ENCODE results near the gene RBM42. TPM values are rescaled to one million over a fixed set of nuclear protein-coding genes. Genes with fewer than 3 reads are reported as not detected.

The RBM42 gene
- total RNA-seq, 1 experiment from 2014 or later, result 69.9 TPM

- peaks cover 12% of the 10 kb centered on the region; the same call in 1 of the 2 replicates for H3K27me3 ChIP-seq
- H3K4me1 ChIP-seq, result no peaks in the 10 kb centered on the region
- no peak overlapping the region for H3K27ac ChIP-seq
- no peak overlapping the region for H3K4me3 ChIP-seq
- no peaks in the 10 kb centered on the region for H3K36me3 ChIP-seq
- no peak for DNase-seq
- H3K9me3 ChIP-seq (replicated peaks), result no peaks in the 10 kb centered on the region
These were observed 46.8 kb downstream of the RBM42 start for GRCh38 chr19:35675589-35676140.

Other genes with a start within 250 kb of the RBM42 start
- not detected in 2 replicates for gene FFAR2, start 180.8 kb upstream of the RBM42 start, total RNA-seq (2014; rRNA removed; shearing (Covaris generic))
- gene KRTDAP, start 138.6 kb upstream of the RBM42 start, total RNA-seq (2014; rRNA removed; shearing (Covaris generic)), result not detected in 2 replicates
- gene DMKN, start 115.4 kb upstream of the RBM42 start, total RNA-seq (2014; rRNA removed; shearing (Covaris generic)), result not detected in 2 replicates
- not detected in 2 replicates for gene SBSN, start 100.7 kb upstream of the RBM42 start, total RNA-seq (2014; rRNA removed; shearing (Covaris generic))
- gene GAPDHS, start 95.6 kb upstream of the RBM42 start, total RNA-seq (2014; rRNA removed; shearing (Covaris generic)), result not detected in 2 replicates
- gene TMEM147, start 83.4 kb upstream of the RBM42 start, total RNA-seq (2014; rRNA removed; shearing (Covaris generic)), result 110 TPM in 2 replicates
- 0.14 TPM in 1 of 2 replicates, not detected in the other for gene ATP4A, start 65.4 kb upstream of the RBM42 start, total RNA-seq (2014; rRNA removed; shearing (Covaris generic))
- not detected in 2 replicates for gene PMIS2, start 42.9 kb upstream of the RBM42 start, total RNA-seq (2014; rRNA removed; shearing (Covaris generic))
- gene HAUS5, start 16.3 kb upstream of the RBM42 start, total RNA-seq (2014; rRNA removed; shearing (Covaris generic)), result 17.2 and 22.7 TPM in 2 replicates
- 2.4 and 4.1 TPM in 2 replicates for gene ETV2, start 12.7 kb downstream of the RBM42 start, total RNA-seq (2014; rRNA removed; shearing (Covaris generic))
- 436 and 590 TPM in 2 replicates for gene COX6B1, start 19.3 kb downstream of the RBM42 start, total RNA-seq (2014; rRNA removed; shearing (Covaris generic))
- gene UPK1A, start 37.5 kb downstream of the RBM42 start, total RNA-seq (2014; rRNA removed; shearing (Covaris generic)), result not detected in 2 replicates
- not detected in 2 replicates for gene ZBTB32, start 75.5 kb downstream of the RBM42 start, total RNA-seq (2014; rRNA removed; shearing (Covaris generic))
- gene KMT2B, start 89.0 kb downstream of the RBM42 start, total RNA-seq (2014; rRNA removed; shearing (Covaris generic)), result 13.1 and 15.1 TPM in 2 replicates
- gene IGFLR1, start 113.4 kb downstream of the RBM42 start, total RNA-seq (2014; rRNA removed; shearing (Covaris generic)), result 4.3 and 10.3 TPM in 2 replicates
- 9.7 and 11.4 TPM in 2 replicates for gene U2AF1L4, start 116.4 kb downstream of the RBM42 start, total RNA-seq (2014; rRNA removed; shearing (Covaris generic))
- gene PSENEN, start 116.6 kb downstream of the RBM42 start, total RNA-seq (2014; rRNA removed; shearing (Covaris generic)), result 37.7 and 47.2 TPM in 2 replicates
- 4.9 and 6.1 TPM in 2 replicates for gene LIN37, start 119.5 kb downstream of the RBM42 start, total RNA-seq (2014; rRNA removed; shearing (Covaris generic))
- not detected in 2 replicates for gene HSPB6, start 128.0 kb downstream of the RBM42 start, total RNA-seq (2014; rRNA removed; shearing (Covaris generic))
- gene PROSER3, start 129.1 kb downstream of the RBM42 start, total RNA-seq (2014; rRNA removed; shearing (Covaris generic)), result 10.0 and 11.1 TPM in 2 replicates
- gene ARHGAP33, start 146.5 kb downstream of the RBM42 start, total RNA-seq (2014; rRNA removed; shearing (Covaris generic)), result 8.9 and 10.5 TPM in 2 replicates
- not detected in 2 replicates for gene PRODH2, start 183.8 kb downstream of the RBM42 start, total RNA-seq (2014; rRNA removed; shearing (Covaris generic))
- not detected in 2 replicates for gene NPHS1, start 223.5 kb downstream of the RBM42 start, total RNA-seq (2014; rRNA removed; shearing (Covaris generic))
- not detected in 2 replicates for gene KIRREL2, start 227.9 kb downstream of the RBM42 start, total RNA-seq (2014; rRNA removed; shearing (Covaris generic))
- 32.1 and 32.7 TPM in 2 replicates for gene APLP1, start 239.5 kb downstream of the RBM42 start, total RNA-seq (2014; rRNA removed; shearing (Covaris generic))

Measured in SJCRH30 (cell line).